ENCODE measurements around the gene TNRC6C.

DNA sequence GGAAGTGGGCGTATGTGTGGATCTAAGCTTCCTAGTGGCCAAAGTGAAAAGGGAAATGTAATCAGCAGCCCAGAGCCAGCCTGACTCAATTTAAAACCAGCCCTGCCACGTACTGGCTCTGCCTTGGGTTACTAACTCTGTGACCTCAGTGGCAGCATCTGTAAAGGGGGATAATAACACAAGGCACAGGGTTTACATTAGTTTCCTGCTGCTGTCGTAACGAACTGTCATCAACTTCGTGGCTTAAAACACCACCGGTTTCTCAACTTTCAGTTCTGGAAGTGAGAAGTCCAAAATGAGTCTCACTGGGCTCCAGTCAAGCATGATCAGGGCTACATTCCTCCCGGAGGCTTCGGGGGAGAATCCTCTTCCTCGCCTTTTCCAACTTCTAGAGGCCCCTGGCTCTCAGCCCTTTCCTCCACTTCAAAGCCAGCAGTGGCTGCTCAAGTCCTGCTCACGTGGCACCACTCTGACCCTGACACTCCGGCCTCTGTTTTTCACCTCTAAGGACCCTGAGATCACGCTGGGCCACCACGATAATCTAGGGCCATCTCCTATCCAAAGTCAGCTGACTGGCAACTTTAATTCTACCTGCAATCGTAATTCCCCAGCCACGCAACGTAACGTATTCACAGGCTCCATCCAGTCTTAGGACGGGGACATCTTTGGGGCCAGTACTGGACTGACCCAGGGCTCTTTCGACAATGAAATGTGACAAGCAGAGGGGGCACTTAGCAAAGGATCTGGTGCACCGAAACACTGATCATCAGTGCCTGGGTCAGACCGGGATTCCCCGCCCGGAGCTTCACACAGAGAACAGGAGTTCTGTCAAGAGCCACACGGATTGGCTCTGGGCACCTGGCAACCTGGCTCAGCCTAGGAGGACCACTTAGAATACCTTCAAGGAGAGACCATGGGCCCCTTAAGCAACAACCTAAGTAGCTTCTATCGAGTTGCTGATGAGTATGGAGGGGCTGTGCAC lies 155.6 kb downstream of the TNRC6C start:
- TF ChIP-seq, protein P1, sequence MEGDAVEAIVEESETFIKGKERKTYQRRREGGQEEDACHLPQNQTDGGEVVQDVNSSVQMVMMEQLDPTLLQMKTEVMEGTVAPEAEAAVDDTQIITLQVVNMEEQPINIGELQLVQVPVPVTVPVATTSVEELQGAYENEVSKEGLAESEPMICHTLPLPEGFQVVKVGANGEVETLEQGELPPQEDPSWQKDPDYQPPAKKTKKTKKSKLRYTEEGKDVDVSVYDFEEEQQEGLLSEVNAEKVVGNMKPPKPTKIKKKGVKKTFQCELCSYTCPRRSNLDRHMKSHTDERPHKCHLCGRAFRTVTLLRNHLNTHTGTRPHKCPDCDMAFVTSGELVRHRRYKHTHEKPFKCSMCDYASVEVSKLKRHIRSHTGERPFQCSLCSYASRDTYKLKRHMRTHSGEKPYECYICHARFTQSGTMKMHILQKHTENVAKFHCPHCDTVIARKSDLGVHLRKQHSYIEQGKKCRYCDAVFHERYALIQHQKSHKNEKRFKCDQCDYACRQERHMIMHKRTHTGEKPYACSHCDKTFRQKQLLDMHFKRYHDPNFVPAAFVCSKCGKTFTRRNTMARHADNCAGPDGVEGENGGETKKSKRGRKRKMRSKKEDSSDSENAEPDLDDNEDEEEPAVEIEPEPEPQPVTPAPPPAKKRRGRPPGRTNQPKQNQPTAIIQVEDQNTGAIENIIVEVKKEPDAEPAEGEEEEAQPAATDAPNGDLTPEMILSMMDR (IDR thresholded peaks at IDR 0.05; ENCODE audit: low read depth, low read length), result no peak
- TF ChIP-seq POLR2A (IDR thresholded peaks at IDR 0.05; ENCODE audit: extremely low read depth, insufficient read length) (no peak), MYC (IDR thresholded peaks at IDR 0.05; ENCODE audit: low read depth, low read length) (no peak)
- TF ChIP-seq, protein P2, sequence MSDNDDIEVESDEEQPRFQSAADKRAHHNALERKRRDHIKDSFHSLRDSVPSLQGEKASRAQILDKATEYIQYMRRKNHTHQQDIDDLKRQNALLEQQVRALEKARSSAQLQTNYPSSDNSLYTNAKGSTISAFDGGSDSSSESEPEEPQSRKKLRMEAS (IDR thresholded peaks at IDR 0.05; ENCODE audit: low read depth, low read length), result no peak

Measured in NB4 (cell line).